OCI-LY7 (cell line): Measurements from ENCODE around the gene YIPF6.

Experiments
- CTCF ChIP-seq: fragments of 200-600 bp; sonication (generic); conservative IDR thresholded peaks from 2 replicates; pipeline ENCODE4 v1.5.1; 2014; ENCODE audit warnings: mild to moderate bottlenecking, antibody characterized with exemption, low read length, moderate library complexity, mixed read lengths
- EZH2phosphoT487 ChIP-seq: fragments of 200-600 bp; sonication (generic); IDR thresholded peaks from 2 replicates; pipeline ENCODE4 v1.6.1; 2018; ENCODE audit warnings: low read depth, borderline replicate concordance, mild to moderate bottlenecking, mixed run types, antibody characterized with exemption, low read length, moderate library complexity, mixed read lengths

GRCh38 chrX:68451720-68452119, 47.1 kb upstream of the YIPF6 start:
- TF ChIP-seq CTCF (no peak), EZH2phosphoT487 (no peak)
